ENCODE results near the gene OTOG.

- TF ChIP-seq CTCF (IDR thresholded peaks at IDR 0.05) = no peak
- TF ChIP-seq POLR2A (IDR thresholded peaks at IDR 0.05) = no peak
- no peak for TF ChIP-seq EP300 (IDR thresholded peaks at IDR 0.05)
Measured at GRCh38 chr11:17588166-17588565, 41.1 kb downstream of the OTOG start.

Data from ovary (tissue), 3 donors.